Epithelial cell of proximal tubule (primary cell): ENCODE data around the gene ARSK. TPM values are rescaled to one million over a fixed set of nuclear protein-coding genes. Genes with fewer than 3 reads are reported as not detected.
A peak's percentile ranks its signal among the peaks of the same experiment; 100 is the strongest.

ENCODE experiments used
- DNase-seq: peaks from one replicate; pipeline ENCODE4 v3.0.0-alpha.2; 2011; ENCODE audit warnings: low read depth
- H3K4me3 ChIP-seq: 2 replicates; pipeline ENCODE4 v1.5.1; 2011; ENCODE audit warnings: low read depth, mild to moderate bottlenecking, low read length
- CTCF ChIP-seq: conservative IDR thresholded peaks from 2 replicates; pipeline ENCODE4 v1.5.1; 2012; ENCODE audit warnings: low read depth, mild to moderate bottlenecking, low read length
- total RNA-seq: library from RNA; depleted of rRNA; stranded (reverse); fragments of >200 nt; gene quantifications from 2 replicates; pipeline ENCODE4 v1.2.3, GENCODE V29; 2015

Gene ARSK
- total RNA-seq, 1 donor from 2014 or later: 8.7 TPM

GRCh38 chr5:95646569-95647431 lies 91.9 kb downstream of the ARSK start, which contains the start of gene RFESD:
RFESD (plus strand) TSS chr5:95646777; CDS start chr5:95652272, 5,495 bp downstream.
- H3K4me3 ChIP-seq: peak within 1 kb of the TSS; percentile 59
- no peak for DNase-seq
- TF ChIP-seq CTCF: peak; percentile 25

GRCh38 chr5:95647886-95648860 lies 93.3 kb downstream of the ARSK start:
- no peak for TF ChIP-seq CTCF
- no peak for DNase-seq
- no peak overlapping the region for H3K4me3 ChIP-seq

DNA sequence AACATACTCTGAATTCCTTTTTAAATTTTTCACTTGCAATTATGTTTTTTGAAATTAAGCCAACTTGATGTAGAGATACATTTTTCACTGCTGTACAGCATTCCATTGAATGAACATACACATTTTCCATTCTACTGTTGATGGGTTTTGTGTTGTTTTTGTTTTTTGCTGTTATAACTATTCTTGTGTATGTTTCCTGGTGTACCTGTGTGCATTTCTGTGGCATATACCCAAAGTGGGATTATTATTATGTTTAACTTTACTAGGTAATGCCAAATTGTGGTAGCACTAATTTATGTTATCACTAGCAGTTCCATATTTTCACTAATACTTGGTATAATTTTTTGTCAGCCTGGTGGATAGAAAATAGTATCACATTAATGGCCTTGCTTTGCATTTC lies 94.4 kb downstream of the ARSK start:
- no peak overlapping the region for H3K4me3 ChIP-seq
- no peak for DNase-seq
- no peak for TF ChIP-seq CTCF

GRCh38 chr5:95649842-95650620 lies 95.1 kb downstream of the ARSK start:
- DNase-seq: no peak
- no peak overlapping the region for H3K4me3 ChIP-seq

GRCh38 chr5:95652849-95653248 lies 97.9 kb downstream of the ARSK start:
- TF ChIP-seq CTCF: no peak
- DNase-seq: no peak
- H3K4me3 ChIP-seq: no peak overlapping the region

More at GRCh38 chr5:95649842-95650620, 95.1 kb downstream of the ARSK start:
- no peak for TF ChIP-seq CTCF

DNA sequence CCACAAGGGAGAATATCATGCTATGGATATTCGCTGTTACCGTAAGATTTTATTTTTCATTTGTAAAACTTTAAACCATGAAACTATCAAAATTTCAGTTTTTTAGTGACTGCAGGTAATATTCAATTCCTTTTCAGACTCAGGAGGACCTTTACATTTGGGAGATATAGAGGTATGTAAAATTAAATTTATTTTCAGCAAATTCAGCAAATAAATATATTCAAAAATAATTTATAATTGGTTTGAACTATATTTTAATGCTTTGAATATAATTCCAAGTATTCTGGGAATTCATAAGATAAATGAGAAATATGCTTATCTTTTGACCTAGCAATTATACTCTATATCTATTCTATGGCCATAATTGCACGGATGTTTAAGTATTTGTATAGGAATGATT lies 99.3 kb downstream of the ARSK start:
- TF ChIP-seq CTCF: no peak
- no peak for DNase-seq
- no peak overlapping the region for H3K4me3 ChIP-seq
